HG03571 (cell line): ENCODE measurements around the gene EML6.
"Not testable (repeated sequence)": the region's sequence is repeated elsewhere in the genome, so short reads cannot be mapped to it uniquely, and the experiment has no call there.

Experiments used
- ATAC-seq: cut with Tn5 transposase; IDR thresholded peaks from one replicate; pipeline ENCODE4 v1.9.1; 2021; ENCODE audit not compliant: unreplicated experiment

The EML6 gene

GRCh38 chr2:54981385-54981784 lies 257.9 kb downstream of the EML6 start:
- no peak for ATAC-seq

GRCh38 chr2:54983345-54984220 lies 260.1 kb downstream of the EML6 start:
- no peak for ATAC-seq

GRCh38 chr2:54984476-54984875 lies 261.0 kb downstream of the EML6 start:
- ATAC-seq = no peak

GRCh38 chr2:54986264-54986663 lies 262.8 kb downstream of the EML6 start:
- no peak for ATAC-seq

DNA sequence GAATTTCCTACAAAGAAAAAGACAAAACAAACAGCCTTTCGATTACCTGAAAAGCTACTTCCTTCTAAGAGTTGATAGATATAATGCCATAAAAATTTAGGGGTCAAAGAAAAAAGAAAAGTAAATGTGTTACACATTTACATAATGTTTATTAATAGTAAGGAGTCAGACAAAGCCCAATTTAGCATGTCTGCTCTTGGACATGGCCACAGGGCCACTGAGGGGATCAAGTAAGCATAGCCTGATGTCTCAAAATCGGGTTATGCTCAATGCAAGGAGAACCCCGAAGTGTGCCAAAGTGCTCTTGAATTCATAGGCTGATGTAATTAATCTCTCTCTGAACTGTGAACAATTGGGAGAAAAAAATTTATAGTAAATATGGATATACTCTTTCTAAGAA lies 265.1 kb downstream of the EML6 start:
- no peak for ATAC-seq

- not testable (repeated sequence) for ATAC-seq
These were observed 267.2 kb downstream of the EML6 start for GRCh38 chr2:54990694-54991093.

DNA sequence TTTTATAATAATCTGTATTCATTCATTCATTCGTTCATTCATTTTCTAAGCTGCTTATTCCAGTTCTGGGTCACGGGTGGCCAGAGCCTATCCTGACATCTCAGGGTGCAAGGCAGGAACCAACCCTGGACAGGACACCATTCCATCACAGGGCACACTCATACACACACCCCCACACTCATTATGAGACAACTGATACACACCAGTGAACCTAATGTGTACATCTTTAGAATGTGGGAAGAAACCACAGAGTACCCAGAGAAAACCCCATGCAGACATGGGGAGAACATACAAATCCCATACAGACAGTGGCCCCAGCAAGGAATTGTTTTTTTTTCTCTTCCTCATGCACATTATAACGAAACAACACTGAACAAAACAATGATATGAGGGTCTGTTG lies 272.1 kb downstream of the EML6 start:
- no peak for ATAC-seq

GRCh38 chr2:54997826-54998225 lies 274.4 kb downstream of the EML6 start:
- ATAC-seq = no peak

DNA sequence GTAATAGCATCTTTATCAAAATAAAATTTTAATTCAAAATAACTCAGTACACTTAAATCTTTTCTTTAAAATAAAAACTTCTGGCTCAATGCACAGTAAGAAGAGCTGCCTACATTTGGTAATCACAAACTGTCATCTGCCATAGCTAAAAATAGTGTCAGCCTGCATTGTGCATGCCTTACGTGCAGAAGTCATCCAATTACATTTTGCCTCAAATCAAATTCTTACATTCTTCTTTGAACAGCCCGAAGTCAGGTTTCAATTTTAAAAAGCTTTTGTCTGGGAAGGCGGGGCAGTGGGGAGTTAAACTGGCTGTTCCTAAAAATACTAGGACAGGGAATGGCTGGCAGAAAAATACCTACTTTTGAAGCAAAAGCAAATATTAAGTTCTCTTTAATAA lies 275.7 kb downstream of the EML6 start:
- no peak for ATAC-seq

DNA sequence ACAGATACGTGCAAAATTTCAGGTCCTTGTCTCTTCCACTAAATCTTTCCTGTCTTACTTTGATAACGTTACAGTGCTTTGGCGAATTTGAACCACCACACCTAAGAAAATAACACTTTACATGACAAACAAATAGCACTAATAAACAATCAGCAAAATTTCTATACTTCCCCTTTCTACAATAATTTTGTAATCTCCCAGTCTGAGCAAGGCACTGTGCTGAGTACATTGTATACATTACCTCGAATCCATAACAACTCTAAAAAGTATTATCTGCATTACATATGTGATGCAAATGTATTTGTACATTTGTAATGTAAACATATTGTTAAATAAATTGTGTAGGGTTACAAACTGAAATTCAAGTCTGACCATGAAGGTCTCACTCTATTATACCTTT lies 276.9 kb downstream of the EML6 start:
- ATAC-seq = no peak

GRCh38 chr2:55001716-55002115 lies 278.3 kb downstream of the EML6 start:
- ATAC-seq = no peak

DNA sequence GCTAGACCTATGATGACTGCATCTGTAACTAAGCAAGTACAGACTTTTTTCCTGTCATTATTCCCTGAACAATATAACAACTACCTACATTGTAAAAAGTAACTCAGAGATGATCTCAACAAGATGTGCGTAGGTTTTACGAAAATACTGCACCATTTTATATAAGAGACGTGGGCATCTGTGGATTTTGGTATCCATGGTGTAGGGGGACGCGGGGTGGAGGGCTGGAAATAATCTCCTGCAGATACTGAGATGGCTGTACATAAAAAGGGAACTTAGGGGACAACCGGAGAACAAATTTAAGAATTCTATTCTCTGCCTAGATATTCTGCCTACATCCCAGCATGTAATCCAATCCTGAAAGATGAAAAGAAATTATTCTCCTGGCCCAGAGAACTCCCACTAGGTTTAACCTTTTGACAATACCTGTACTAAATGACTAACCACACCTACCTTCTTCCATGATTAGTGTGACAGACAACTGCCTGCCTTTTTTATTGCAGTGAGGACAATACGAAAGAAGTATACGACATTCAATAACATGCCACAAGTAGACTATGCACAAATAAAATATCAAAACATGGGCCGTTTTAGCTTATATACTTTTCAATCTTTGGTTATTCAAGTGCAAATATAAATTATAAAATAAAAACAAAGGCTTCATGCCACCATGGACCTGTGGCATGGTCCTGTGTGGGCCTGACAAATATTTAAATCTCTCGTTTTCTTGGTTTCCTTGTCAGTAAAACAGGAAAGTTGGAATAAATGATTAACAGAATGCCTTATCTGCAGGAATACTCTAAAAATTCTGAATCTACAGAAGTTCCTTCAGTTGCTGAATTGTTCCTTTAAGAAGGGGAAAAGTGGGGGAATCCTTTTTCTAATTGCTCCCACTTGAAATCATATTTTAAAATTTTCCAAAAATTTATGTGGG lies 280.5 kb downstream of the EML6 start:
- ATAC-seq = no peak

DNA sequence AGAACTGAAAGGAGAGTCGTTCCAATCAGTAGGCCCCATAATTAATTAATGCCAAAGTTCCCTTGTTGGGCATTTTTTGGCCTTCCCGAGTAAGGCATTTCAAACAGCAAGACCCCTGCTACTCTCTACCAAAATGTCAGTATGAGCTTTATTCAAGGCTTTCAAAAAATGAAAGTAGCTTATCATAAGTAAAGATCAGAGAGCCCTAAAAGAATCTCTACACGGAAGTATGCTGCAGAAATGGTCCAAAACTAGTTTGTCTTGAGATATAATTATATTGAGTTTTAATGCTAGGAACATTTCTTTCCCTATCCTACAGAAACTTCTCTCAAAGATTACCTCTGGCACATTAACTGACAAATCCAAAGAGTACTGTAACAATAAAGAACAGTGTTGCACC lies 282.8 kb downstream of the EML6 start:
- ATAC-seq = no peak

DNA sequence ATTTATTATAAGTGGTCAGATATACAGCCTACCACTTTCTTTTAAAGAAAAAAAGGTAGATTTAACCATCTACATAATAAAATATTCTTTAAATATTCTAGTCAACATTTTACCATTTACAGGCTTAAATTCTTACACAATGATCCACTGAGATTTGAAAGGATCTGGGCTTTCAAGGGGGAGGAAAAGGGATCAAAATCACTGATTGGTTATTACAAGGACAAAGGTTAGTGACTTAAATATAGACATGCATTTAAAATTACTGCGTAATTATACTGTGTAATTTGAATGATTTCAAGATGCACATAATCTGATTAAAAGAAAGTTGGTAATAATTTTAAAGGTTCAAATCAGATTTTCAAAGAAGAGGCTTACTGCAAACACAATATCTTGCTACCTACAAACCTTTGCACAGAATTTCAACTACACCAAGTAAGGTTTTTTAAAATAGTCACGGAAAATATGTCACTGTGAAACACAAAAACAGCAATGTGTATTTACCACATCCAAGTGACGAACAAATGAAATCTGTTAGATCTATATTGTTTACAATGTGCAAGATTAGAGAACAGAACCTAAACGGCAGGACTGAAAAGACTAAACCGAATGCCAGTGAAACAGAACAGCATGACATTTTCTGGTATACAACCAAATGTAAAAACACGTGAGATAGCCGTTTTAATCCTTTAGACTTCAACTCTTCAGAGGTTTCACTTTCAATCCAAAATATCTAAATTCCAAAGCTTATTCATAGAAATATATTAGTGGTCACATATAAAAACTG lies 286.0 kb downstream of the EML6 start:
- ATAC-seq = peak; percentile 5

DNA sequence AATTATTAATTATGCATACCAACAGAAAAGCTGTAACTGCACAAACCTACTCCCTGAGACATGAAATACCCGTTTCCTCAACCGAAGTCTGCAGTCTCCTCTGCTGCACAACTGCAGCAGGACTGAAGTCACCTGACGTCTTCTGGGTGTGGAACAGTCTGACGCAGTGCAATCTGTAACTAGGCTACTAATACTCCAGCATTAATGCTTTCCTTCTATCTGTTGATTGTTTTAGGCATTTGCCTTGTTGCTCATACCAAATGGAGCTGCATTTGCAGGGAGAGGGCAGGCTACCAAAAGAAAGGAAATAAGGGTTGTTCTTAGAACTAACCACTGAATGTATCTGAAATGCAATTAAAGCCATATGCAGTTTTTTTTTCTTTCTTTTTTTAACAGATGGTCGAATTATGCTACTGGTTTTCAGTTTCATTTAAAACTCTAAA lies 286.7 kb downstream of the EML6 start:
- peak; percentile 81 for ATAC-seq

DNA sequence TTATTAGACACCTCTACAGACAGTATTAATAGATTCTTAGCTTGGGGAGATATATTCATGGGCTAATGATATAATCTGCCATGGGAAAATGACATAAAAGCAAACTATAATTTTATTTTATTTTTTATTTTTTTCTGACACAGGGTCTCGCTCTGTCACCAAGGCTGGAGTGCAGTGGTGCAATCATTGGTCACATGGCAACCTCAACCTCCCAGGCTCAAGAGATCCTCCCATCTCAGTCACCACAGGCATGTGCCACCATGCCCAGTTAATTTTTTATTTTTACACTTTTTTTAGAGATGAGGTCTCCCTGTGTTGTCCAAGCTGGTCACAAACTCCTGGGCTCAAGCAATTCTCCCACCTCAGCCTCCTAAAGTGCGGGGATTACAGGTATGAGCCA lies 287.5 kb downstream of the EML6 start:
- ATAC-seq = no peak

DNA sequence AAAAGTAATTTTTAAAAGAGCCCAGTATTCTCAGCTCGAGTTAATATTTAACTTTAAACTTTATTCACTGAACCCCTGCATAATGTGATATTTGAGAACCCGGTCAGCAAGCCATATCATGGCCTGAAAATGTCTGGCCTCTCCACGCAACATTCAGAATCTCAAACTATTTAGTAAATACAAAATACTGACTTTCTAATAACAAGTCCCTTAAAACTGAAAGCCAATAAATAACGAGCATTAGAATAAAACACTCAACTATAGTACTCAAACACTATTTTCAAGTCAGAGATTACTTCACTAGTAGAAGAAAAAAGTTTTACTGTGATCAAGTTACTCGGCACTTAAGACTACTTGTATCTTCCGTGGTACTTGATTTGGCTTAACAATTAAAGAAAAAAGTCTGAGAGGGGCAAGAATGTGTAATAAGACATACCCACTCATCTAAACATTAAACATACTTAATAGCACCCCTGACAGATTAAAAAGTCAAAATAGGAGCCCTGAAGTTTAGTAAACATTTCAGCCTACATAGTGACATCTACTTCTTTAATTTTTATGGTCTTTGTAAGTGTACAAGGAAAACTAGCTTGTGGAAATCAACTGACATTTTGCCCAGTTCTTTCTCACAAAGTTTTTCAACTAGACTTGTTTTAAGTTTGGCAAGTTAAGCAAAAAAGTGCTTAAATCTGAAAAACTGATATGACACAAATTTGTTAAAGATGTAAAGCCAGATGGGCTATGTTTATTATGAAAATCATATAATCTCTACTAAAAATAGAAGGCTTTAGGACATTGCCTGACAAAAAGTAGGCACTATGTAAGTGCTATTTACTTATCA lies 288.6 kb downstream of the EML6 start:
- no peak for ATAC-seq

DNA sequence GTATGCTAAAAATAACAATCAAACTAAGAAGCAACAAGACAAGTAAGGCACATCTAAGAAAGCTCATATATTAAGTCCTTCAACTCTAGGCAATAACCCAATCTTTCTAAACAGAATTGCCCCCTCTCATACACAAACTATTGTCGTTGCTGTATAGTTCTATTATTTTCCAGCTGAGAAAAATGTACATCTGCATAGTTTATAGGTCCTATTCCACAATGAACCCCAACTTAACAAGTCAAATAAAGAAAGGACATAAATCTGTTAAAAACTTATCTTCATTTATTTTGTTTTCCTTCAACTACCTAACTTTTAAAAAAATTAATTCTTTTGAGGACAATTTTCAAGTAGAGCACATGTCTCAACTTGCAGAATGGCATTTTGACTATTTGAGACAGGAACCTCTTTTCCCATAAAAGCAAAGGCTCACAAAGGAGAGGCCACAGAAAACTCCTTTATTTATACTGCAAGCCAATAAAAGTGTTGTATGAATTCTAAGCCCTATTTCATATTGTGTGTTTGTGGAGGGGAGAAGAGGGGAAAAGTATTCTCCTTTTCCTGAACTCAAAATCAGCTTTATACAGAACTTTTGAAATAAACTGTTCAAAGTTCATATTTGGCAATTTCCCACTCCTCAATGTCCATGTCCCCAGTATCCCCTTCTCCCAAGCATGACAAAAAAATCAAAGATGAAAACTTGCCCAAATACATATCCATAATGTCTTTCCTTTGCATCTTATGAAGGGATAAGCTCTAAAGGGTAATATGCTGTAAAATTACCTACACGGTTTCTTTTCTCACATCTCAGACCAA lies 289.4 kb downstream of the EML6 start:
- ATAC-seq = no peak

DNA sequence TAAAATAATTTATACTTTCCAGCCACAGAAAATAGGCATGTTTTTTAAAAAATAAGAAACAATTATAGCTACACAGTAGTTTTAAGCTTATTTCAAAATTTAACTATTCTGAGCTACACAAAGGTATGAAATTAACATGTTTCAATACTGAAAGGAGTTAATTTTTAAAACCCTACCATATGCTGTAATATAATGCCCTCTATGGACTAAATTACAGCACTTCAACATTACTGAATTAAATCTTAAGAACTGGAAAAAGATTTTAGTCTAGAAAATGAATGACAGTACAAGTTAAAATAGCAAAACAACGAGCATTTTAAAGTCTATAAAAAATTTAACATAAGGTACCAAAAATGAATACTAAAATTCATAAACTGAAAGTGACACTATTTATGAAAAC lies 290.5 kb downstream of the EML6 start:
- no peak for ATAC-seq
